Thoracic aorta (tissue), 2 donors: ENCODE data around the gene GALNT12. TPM values are rescaled to one million over a fixed set of nuclear protein-coding genes. Genes with fewer than 3 reads are reported as not detected.

Source experiments
- ATAC-seq: fragments of 150-250 bp; one replicate; pipeline ENCODE4 v1.8.0; 2017; ENCODE audit warnings: low read depth; ENCODE audit not compliant: insufficient number of reproducible peaks, low FRiP score
- DNase-seq: peaks from one replicate; pipeline ENCODE4 v3.0.0-alpha.2; 2020; ENCODE audit warnings: low spot score
- H3K27ac ChIP-seq, 2 donors: fragments of 200-600 bp; sonication (generic); 1 replicate in 1 of 2; 2 replicates in 1 of 2; pipeline ENCODE4 v1.5.1; 2016; ENCODE audit warnings: mild to moderate bottlenecking in 2 of 2, moderate library complexity in 2 of 2
- H3K27me3 ChIP-seq: fragments of 200-600 bp; sonication (generic); replicated peaks from 2 replicates; pipeline ENCODE4 v1.6.0; 2016; ENCODE audit warnings: mild to moderate bottlenecking; ENCODE audit not compliant: insufficient read depth
- H3K36me3 ChIP-seq: fragments of 200-600 bp; sonication (generic); one replicate; pipeline ENCODE4 v1.5.1; 2016
- H3K4me1 ChIP-seq, 2 donors: fragments of 200-600 bp; sonication (generic); 1 replicate in 1 of 2; 2 replicates in 1 of 2; pipeline versions ENCODE4 v1.5.1 to v1.6.0; 2016; ENCODE audit warnings: low read depth in 2 of 2, mild to moderate bottlenecking in 1 of 2; ENCODE audit not compliant: control insufficient read depth in 1 of 2
- H3K4me3 ChIP-seq: fragments of 200-600 bp; sonication (generic); 2 replicates; pipeline ENCODE4 v1.5.1; 2016; ENCODE audit warnings: mild to moderate bottlenecking
- H3K9me3 ChIP-seq: fragments of 200-600 bp; sonication (generic); 2 replicates; pipeline ENCODE4 v1.5.1; 2016
- CTCF ChIP-seq: fragments of 200-600 bp; sonication (generic); IDR thresholded peaks from one replicate; pipeline ENCODE4 v1.5.1; 2019; ENCODE audit warnings: antibody characterized with exemption
- total RNA-seq, 2 donors: library from RNA; depleted of rRNA; stranded (reverse); fragments of >200 nt; gene quantifications; one replicate each; pipeline versions ENCODE4 v1.1.0 to v1.2.3, GENCODE V29; 2016

The GALNT12 gene
- total RNA-seq, 2 donors from 2014 or later, result 6.8 to 30.1 TPM

DNA sequence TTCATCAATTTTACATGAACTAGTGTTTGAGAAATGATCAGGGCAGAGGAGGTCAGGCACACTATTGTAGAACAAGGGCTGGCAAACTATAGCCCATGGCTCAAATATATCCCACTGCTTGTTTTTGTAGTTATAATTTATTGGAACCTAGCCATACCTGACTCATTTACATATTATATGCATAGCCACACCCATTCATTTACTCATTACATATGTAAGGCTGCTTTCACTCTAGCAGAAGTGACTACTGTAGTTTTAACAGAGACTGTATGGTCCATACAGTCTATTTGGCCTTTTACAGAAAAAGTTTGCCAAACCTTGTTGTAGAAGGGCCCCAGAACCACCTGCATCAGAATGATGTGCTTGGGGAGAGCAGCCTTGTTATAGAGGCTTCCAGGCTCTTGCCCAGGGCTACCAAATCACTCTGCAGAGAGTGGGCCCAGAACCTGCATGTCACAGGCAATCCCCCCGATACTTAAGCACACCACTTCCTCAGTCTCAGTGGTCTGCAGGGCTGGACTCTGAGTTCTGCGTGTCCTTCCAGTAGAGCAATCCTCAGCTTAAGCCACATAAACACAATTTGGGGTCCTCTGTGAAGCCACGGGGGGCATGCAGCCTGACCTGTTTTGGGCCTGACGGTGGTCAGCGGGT lies 17.9 kb upstream of the GALNT12 start:
- H3K36me3 ChIP-seq, result no peaks in the 10 kb centered on the region
- no peak overlapping the region for H3K27ac ChIP-seq
- peaks cover 5 to 22% of the 10 kb centered on the region in 2 donors for H3K4me1 ChIP-seq
- no peaks in the 10 kb centered on the region for H3K9me3 ChIP-seq
- DNase-seq, result no peak
- H3K27me3 ChIP-seq, result no peaks in the 10 kb centered on the region
- no peak overlapping the region for H3K4me3 ChIP-seq
- no peak for ATAC-seq
- TF ChIP-seq CTCF, result no peak

- Histone ChIP-seq H3K36me3 (no peaks in the 10 kb centered on the region), H3K27me3 (no peaks in the 10 kb centered on the region), H3K27ac (no peak overlapping the region), H3K4me1 (peaks cover 8 to 29% of the 10 kb centered on the region in 2 donors), H3K9me3 (no peaks in the 10 kb centered on the region), H3K4me3 (no peak overlapping the region)
- DNase-seq, result no peak
- TF ChIP-seq CTCF, result no peak
- no peak for ATAC-seq
Observed at GRCh38 chr9:98790134-98790841, 17.2 kb upstream of the GALNT12 start.

GRCh38 chr9:98790842-98791607 lies 16.4 kb upstream of the GALNT12 start:
- DNase-seq (peak; percentile 79), ATAC-seq (peak; percentile 89)
- no peaks in the 10 kb centered on the region for H3K27me3 ChIP-seq
- H3K4me3 ChIP-seq, result no peak overlapping the region
- H3K9me3 ChIP-seq, result no peaks in the 10 kb centered on the region
- peak overlapping the region; percentile 51 to 62 for H3K27ac ChIP-seq
- H3K4me1 ChIP-seq, result peaks cover 8 to 33% of the 10 kb centered on the region in 2 donors
- H3K36me3 ChIP-seq, result no peaks in the 10 kb centered on the region
- peak; percentile 100 for TF ChIP-seq CTCF

GRCh38 chr9:98791608-98792490 lies 15.6 kb upstream of the GALNT12 start:
- Histone ChIP-seq H3K9me3 (no peaks in the 10 kb centered on the region), H3K36me3 (no peaks in the 10 kb centered on the region), H3K4me3 (no peak overlapping the region), H3K4me1 (peaks cover 8 to 36% of the 10 kb centered on the region in 2 donors), H3K27ac (peak overlapping the region; percentile 51 to 62), H3K27me3 (no peaks in the 10 kb centered on the region)
- TF ChIP-seq CTCF, result no peak
- DNase-seq (no peak), ATAC-seq (no peak)
